Cerebellar cortex (tissue), 1 donor: ENCODE measurements around the gene PTGES.
A peak's percentile ranks its signal among the peaks of the same experiment; 100 is the strongest.

Experiments
- DNase-seq: peaks from one replicate; pipeline ENCODE4 v3.0.0-alpha.2; 2015; ENCODE audit warnings: low spot score

Gene PTGES

DNA sequence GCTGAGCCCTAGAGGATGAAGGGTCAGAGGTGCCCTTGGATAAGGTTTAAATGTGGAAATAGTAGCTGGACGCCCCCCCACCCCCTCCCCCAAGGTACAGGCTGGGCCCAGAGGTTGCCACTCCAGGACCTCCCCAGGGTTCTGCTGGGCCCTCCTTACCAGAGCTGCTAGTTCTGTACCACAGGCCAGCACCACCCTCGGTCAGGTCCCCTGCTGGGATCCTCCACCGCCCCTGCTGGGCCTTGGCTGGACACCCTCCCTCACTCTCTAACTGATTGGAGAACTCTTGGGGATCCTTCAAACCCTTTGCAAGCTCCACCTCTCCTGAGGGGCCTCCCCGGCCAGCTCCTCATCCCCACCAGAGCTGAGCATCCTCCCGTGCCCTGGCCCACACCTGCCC lies 34.9 kb downstream of the PTGES start:
- no peak for DNase-seq

DNA sequence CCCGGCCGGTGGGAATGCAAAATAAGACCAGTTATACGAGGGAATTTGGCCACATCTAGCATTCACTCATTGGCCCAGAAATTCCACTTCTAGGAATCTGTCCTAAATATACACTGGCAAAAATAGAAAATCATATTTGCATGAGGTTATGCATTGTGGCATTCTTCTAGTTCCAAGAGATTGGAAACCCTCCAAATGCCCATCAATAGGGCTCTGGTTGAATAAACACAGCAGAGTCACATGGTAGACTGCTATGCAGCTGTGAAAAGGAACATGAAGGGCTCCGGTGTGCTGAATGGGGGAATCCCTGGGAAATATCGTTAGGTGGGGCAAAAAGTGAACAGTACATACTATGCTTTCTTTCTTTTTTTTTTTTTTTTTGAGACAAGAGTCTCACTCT lies 36.8 kb downstream of the PTGES start:
- DNase-seq = no peak

DNA sequence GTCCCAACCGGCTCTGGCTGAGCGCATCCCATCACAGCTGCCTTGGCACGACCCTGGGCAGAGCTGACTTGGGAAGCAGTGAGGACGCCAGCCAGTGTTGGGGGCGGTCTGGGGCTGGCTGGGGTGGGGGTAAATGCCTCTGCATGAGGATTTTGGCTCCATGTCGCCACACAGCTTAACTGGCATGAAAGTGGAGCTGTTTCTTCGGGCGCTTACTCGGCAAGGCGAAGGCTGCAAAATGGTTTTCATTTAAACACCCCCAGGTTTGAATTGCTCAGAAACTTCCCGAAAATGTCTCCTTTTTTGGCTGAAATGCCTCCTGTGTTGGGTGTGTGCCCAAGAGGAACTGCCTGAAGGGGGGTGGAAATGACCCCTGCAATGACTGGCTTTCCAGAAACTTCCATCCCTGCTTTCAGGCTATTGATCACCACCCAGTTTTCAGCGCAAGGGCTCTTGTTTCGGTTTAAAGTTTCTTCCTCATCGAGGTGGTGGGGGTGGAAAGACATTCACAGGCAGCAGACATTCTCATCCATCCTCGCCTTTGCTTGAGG lies 38.3 kb downstream of the PTGES start:
- no peak for DNase-seq

DNA sequence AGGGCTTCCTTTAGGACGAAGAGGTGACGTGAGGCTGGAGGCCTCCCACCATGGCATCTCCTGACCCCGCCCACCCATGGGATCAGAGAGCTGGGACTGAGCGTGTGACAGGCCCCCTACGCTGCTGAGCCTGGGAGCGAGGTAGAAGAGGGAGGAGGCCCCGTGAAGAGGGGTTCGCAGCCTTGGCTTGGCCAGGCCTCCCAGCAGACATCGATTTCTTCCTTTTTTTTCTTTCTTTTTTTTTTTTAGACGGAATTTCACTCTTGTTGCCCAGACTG lies 39.5 kb downstream of the PTGES start:
- no peak for DNase-seq

DNA sequence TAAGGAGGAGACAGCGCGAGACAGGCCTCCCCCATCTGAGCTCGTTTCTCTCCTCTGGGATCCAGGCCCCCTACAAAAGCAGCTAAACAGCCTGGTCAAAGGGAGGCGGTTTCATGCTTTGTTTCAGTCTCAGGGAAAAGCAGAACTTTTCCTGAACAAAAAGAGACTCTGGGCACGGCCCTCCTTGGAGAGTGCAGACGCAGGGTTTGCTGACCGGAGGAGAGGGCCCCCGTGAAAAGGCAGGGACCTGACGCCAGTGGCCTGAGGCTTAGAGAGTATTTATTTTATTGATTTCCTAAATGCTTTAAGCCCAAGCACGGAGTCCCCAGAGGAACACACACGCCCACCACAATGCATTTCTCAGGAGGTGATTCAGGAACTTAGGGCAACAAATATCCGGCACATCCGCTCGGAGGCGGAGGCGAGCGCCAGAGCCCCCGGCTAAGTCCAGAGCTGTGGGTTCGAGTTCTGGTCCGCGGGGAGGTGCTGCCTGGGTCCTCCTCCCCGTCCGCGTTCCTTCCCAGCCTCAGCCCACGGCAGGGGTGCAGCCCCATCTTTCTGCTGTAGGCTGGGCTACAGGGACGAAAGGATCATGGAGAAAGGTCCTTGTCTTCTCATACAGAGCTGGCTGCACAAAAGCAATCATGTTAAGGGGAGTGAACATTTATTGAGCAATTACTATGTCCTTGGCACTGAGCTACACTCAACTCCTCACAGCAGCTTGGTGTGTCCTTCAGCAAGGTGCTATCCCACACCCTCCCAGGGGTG lies 40.0 kb downstream of the PTGES start:
- no peak for DNase-seq

DNA sequence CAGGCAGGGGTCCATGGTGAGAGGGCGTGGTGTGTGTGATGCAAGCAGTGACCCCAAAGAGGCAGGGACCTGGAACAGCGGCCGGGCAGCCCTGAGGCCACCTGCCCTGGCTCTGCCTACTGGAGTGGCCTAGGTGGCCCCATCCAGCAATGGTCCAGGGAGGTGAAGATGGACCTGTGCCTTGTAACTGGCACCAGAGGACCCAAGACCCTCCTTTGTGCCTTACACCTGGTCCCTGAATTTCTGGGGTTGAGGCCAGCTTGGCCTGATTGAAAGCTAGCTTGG lies 42.7 kb downstream of the PTGES start:
- no peak for DNase-seq

DNA sequence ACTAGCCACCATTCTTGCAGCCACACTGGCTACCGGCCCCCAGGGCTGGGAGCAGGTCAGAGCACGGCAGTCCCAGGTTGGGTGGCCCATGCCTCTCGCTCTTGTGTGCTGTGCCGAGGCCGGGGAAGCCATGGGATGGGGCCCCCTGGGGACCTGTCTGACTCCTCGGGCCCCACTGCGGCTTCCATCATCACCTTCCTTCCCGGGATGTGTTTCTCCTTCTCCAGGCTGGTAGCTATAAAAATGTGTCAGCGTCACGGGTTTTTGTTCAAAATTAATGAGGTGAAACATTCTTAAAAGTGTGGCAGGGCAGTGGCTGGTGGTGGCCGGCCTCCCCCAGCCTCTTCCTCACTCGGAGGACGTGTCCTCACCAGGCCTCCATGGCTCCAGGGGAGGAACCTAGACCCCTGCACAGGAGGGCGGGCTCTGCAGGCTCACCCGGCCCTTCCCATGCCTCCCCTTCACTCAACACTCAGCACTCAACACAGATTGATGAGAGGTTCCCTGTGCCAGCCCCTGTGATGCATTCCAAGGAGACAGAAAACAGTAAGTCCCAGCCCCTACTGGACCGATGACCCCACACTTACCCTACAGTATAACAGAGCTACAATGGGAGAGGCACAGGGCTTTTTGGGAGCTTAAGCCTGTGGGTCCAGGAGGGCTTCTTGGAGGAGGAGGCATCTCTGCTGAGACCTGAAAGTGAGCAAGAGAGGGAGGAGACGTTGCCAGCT lies 43.2 kb downstream of the PTGES start:
- DNase-seq = peak; percentile 30

DNA sequence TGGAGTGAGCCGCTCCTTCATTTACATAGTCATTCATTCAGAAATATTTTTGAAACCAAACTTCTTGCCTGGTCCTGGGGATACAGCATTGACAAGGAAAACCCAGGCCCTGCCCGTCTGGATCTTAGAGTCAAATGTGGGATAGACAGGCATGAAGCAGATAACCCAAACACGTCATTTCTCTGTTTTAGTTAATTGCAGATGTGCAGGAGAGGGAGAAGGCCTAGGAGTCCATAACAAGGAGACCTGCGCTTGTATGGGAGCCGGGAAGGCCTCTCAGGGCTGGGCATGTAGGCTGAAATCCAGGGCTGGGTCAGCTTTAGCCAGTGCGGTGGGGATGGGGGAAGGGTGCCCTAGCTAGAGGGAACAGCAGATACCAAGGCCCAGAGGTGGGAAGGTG lies 44.0 kb downstream of the PTGES start:
- DNase-seq = no peak

DNA sequence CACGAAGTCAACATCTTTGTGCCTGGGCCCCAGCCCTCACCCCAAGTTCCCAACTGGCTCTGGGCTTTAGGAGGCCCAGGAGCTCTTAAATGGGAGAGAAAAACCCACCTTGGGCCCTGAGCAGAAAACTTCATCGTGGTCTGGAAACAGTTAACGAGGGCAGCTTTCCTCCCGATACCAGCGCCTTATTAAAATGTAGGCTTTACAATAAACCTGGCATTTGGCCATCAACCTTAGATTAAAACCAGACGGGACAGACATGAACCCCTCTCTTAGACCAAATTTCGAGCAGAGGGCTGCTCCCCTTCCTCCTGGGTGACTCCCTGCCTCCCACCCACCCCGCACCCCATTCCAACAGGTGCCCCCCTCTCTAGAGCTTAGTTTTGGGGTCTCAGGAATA lies 48.0 kb downstream of the PTGES start:
- no peak for DNase-seq

DNA sequence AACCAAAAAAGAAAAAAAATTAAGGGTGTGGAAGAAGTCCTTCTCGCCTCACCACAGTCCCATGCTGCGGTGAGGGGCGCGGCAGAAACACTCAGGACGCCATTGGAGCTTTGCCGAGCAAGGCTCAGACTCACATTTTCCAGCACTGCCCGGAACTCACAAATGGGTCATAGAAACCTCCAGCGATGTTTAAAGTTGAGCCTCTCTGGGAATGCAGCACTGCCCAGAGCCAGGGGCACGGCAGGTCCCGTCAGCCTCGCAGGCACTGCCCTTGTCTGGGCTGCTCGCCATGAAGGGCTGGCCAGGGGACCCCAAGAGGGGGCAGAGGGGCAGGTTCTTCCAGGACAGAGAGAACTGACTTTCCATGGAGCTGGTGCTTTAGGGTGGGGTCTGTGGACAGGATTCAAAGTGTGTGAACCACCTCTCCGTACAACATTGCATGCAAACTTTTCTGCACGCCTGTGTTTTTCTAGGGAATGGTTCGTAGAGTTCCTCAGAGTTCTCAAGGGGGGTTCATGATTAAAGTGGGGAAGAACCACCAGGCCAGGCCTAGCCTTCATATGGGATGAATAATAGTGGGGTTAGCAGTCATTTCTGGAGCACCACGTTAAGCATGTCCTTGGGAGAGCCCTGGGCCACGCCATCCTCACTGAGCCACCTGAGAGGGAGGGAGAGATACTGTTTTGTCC lies 49.0 kb downstream of the PTGES start:
- DNase-seq = no peak

DNA sequence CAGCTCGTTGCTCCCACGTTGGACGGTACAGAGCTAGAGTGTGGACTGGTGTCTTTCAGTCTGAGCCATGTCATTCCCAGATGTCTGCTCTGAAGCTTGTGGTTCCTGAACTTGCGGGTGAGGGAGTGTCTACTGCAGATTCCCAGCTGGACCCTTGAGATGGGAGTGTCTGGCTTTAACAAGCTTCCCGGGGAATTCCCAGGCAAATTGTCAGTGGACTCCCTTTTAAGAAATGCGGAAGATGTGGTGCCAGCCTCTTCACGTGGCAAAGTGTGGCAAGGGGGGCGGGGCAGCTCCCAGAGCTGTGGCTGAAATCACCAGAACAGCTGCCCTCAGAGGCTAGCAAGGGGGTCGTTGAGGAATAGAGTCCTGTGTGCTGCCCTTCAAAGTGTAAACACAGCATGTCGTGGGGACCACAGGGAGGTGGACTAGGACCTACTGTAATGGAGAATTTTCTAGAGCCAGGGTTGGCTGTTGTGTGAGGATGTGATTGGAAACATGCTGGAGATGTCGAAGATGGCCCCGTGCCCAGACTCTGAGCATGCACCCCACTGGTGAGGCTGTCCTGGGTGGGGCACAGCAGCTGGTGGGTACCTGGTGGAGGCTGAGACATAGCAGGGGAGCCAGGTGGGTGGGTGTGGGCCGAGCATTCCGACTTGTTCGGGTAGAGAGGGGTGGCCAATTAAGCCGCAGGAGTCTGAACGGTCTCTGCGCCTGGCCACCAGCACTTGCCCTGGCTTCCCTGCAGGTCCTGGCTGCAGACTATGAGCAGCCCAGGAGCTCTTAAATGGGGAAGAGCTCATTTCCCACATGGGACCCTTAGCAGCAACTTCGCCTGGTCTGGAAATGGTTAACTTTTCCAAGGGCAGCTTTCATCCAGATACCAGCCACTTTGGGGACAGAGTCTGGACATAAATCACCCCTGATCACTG lies 50.0 kb downstream of the PTGES start:
- DNase-seq = no peak

DNA sequence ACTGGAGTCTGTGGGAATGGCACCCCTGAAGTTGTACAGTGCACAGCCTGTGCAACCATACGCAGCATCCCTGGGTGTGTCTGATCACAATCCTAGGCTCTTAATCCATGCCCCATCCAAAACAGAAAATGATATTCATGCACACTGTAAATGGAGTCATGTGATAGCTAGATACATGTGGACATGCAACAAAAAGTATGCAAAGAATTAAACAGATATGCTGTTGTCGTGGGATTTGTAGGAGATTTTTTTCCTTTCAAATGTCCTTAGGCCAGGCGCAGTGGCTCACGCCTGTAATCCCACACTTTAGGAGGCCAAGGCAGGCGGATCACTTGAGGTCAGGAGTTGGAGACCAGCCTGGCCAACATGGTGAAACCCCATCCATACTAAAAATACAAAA lies 51.3 kb downstream of the PTGES start:
- no peak for DNase-seq

DNA sequence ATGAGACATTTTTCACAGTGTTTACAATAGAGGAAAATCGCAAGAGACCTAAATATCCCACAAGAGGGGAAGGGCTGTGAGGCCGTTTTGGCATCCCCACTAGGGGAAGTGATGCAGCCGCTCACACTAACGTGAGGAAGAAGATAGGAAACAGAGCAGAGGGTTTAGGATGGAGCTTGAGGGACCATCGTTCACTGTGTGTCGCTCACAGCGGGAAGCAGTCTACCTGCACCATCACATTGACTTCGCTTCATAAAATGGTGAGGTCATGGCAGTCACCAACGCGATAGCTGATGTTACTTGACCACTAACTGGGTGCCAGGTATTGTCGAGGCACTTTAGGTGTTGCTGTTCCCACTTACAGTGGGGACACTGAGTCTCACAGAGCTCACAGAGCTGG lies 51.8 kb downstream of the PTGES start:
- no peak for DNase-seq

DNA sequence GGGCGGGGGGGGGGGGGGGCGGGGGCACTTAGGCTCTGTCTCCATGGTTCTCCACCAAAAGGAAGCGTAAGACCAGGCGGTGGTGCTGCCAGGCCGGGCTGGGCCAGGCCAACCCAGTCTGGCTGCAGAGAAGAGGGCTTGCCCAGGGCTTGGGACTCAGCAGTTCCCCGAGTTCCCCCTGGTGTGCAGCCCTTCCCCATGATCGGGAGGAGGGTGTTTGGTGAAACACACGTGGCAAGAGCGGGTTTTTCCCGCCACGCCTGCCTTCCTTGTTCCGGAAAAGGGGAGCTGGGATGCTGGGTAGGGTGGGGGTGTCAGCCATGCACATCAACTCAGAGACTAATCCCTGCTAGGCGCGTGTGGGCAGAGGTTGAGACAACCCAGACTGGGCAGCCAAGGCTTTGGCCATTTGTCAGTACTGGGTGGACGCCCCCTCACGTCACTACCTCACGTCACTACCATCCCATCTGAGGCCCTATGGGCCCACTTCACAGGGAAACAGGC lies 54.5 kb downstream of the PTGES start:
- no peak for DNase-seq

DNA sequence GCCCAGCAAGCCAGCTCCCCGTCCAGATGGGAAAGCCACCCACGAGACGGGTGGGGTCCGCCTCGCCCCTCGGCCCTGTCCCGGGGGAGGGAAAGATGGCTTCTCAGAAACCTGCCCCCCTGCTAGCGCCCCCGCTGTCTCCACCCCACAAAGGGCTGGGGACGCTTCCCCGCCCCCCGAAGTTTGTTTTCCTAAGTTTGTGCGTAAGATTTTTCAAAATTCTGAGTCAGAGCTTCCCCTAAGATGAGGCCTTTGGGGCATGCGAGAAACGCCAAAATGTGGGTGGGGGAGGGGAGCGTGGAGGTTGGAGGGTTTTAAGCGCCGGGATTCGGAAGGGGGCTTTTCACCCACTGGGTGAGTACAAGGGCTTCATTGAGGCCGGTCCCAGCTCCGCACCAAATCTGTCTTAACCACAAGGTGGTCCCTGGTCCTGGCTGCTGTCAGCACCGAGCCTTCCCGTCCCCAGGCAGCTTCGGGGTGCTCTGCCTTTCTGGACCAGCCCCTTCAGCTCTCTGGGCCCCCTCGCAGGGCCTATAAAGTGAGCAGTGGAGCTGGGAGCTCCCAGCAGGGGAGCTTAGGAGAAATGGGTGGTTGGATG lies 55.1 kb downstream of the PTGES start:
- DNase-seq = no peak

DNA sequence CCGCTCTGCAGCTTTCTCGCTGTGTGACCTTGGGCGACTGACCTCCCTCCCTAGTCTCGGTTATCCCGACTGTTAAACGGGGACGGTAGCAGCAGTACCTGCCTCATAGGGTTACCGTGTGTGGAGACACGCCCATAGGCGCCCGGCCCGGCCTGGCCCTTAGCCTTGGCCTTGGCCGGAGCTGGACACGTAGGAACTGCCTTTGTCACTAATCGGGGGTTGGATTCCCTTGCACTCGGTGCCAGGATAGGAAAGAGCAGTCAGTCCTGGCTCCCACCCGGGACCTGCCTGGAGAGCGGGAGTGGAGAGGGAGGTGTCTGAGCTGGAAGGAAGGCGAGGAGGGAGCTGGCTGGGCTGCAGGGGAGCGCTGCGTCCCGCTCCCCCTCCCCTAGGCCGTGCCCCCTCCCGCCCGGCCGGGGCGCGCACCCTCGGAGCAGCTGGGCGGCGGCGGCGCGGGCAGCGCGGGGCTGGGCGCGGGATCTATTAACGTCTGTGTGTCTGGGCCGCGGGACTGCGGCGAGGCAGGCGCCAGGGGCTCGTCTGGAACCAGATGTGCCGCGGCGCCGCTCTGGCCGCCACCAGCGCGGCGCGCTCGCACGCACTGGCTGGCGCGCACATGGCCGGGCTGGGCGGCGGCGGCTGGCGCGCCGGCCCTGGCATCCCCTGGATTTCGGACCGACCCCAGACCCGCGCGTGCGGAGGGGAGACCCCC lies 55.7 kb downstream of the PTGES start:
- DNase-seq = no peak

DNA sequence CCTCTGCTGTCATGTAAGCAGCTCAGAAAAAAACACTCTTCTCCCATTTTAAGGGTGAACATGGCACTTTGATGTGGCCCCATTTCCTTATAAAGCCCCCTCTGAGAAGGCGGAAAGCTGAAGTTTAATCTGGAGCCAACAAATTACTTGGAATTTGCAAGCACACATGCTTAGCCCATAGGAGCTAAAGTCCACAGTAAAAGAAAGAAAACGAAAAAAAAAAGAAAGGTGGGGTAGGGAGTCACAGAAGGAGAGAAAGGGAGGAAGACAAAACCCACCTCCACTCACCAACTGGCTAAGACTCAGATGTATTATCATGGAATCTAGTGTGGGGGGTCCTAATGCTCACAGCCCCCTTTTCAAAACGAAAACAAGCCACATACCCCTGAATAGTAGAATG lies 57.0 kb downstream of the PTGES start:
- DNase-seq = no peak

DNA sequence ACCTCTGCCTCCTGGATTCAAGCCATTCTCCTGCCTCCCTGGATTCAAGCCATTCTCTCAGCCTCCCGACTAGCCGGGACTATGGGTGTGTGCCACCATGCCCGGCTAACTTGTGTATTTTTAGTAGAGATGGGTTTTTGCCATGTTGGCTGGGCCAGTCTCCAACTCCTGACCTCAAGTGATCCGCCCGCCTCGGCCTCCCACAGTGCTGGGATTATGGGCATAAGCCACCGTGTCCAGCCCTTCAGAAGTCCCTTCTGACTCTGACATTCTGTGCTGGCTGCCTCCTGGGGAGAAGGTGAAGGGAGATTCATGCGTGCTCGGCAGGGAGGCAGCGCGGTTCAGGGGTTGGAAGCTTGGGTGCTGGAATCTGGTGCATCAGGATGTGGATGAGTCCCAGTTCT lies 58.6 kb downstream of the PTGES start:
- no peak for DNase-seq

DNA sequence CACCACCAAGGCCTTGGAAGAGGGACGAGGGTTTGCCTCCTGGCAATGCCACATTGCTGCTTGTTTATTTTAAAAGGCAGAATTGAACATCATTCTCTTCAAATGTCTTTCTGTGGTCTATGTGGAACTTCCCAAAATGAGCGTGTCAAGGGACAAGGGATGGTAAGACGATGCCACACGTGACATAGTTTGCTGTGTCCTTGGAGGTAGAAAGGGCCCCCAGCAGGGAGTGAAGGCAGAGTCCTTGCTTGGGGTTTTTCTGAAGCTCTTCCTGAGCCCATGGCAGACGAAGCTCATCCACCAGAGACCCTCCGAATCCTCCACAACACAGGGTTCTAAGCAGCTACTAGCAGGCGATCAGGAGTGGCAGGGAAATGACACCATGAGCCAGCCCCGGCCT lies 59.1 kb downstream of the PTGES start:
- no peak for DNase-seq

DNA sequence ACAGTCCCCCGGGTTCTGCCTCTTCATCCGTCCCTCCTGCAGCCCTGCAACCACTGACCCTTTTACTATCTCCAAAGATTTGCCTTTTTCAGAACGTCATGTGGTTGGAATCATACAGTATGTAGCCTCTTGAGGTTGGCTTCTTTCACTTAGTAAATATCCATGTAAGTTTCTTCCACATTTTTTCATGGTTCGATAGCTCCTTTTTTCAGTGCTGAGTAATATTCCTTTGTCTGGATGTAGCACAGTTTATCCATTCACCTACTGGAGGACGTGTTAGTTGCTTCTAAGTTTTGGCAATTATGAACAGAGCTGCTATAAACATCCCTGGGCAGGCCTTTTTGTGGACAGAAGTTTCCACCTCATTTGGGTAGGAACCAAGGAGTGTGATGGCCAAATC lies 60.3 kb downstream of the PTGES start:
- DNase-seq = no peak
